DND-41 (cell line): Measurements from ENCODE around the gene PTPRK.

Experiments used
- CTCF ChIP-seq: IDR thresholded peaks from 2 replicates; pipeline ENCODE4 v1.5.1; 2012; ENCODE audit warnings: borderline replicate concordance, low read length, moderate library complexity, mild to moderate bottlenecking; ENCODE audit not compliant: poor library complexity, severe bottlenecking; ENCODE audit errors: extremely low read depth
- EZH2 ChIP-seq: IDR thresholded peaks from 3 replicates; pipeline ENCODE4 v1.6.1; 2012; ENCODE audit warnings: borderline replicate concordance, low read depth, mild to moderate bottlenecking, moderate library complexity, low read length, inconsistent platforms; ENCODE audit not compliant: severe bottlenecking

GRCh38 chr6:128487055-128487454 lies 33.3 kb downstream of the PTPRK start:
- no peak for TF ChIP-seq CTCF
- no peak for TF ChIP-seq EZH2
